WTC11 (cell line): Measurements from ENCODE around the gene IL9. TPM values are rescaled to one million over a fixed set of nuclear protein-coding genes. Genes with fewer than 3 reads are reported as not detected.

ENCODE experiments used
- ATAC-seq: fragments of 200-7000 bp; cut with Tn5 transposase; 2 replicates; pipeline ENCODE4 v1.10.0; 2021; ENCODE audit warnings: mild to moderate bottlenecking, moderate library complexity
- CTCF ChIA-PET: fragments of 300-600 bp; sonication (Branson Sonifier 250); formaldehyde crosslinking; loops from one replicate; lab custom pipeline; 2021; ENCODE audit warnings: antibody characterized with exemption; lab: Charles Lee
- POLR2A ChIA-PET: fragments of 350-600 bp; sonication (Branson Sonifier 250); formaldehyde crosslinking; loops from one replicate; lab custom pipeline; 2021; ENCODE audit warnings: antibody characterized with exemption; lab: Charles Lee
- DNase-seq: peaks from one replicate; pipeline ENCODE4 v3.0.0; 2021; ENCODE audit warnings: low spot score
- H3K27ac Mint-ChIP-seq: 2 replicates; pipeline ENCODE4 v1.8.0; 2021; ENCODE audit warnings: mixed read lengths
- H3K27me3 Mint-ChIP-seq: 2 replicates; pipeline ENCODE4 v1.8.0; 2021; ENCODE audit warnings: low read depth, mild to moderate bottlenecking, moderate library complexity, mixed read lengths
- H3K36me3 Mint-ChIP-seq: 2 replicates; pipeline ENCODE4 v1.8.0; 2021; ENCODE audit warnings: mixed read lengths
- H3K4me1 Mint-ChIP-seq: 2 replicates; pipeline ENCODE4 v1.8.0; 2022; ENCODE audit warnings: mixed read lengths
- H3K4me3 Mint-ChIP-seq: 2 replicates; pipeline ENCODE4 v1.8.0; 2021; ENCODE audit warnings: mild to moderate bottlenecking, moderate library complexity, mixed read lengths
- H3K9me3 Mint-ChIP-seq: 2 replicates; pipeline ENCODE4 v1.8.0; 2021; ENCODE audit warnings: mixed read lengths
- ATF6 ChIP-seq: sonication (generic); formaldehyde crosslinking; IDR thresholded peaks from 2 replicates; pipeline ENCODE4 v1.8.1; 2023; ENCODE audit warnings: mild to moderate bottlenecking, missing genetic modification reagents
- CBFB ChIP-seq: sonication (generic); formaldehyde crosslinking; IDR thresholded peaks from 2 replicates; pipeline ENCODE4 v1.8.1; 2022; ENCODE audit warnings: mild to moderate bottlenecking, low read depth, missing genetic modification reagents
- E2F1 ChIP-seq: sonication (generic); formaldehyde crosslinking; IDR thresholded peaks from 2 replicates; pipeline ENCODE4 v1.8.0; 2022; ENCODE audit warnings: mild to moderate bottlenecking, missing genetic modification reagents
- E2F5 ChIP-seq: sonication (generic); formaldehyde crosslinking; IDR thresholded peaks from 2 replicates; pipeline ENCODE4 v1.8.1; 2022; ENCODE audit warnings: mild to moderate bottlenecking, moderate library complexity, missing genetic modification reagents
- ELF4 ChIP-seq: sonication (generic); formaldehyde crosslinking; IDR thresholded peaks from 2 replicates; pipeline ENCODE4 v1.8.1; 2022; ENCODE audit warnings: low read depth, mild to moderate bottlenecking, moderate library complexity, missing genetic modification reagents
- ESRRA ChIP-seq: sonication (generic); formaldehyde crosslinking; IDR thresholded peaks from 2 replicates; pipeline ENCODE4 v1.8.1; 2022; ENCODE audit warnings: mild to moderate bottlenecking, missing genetic modification reagents, borderline replicate concordance
- FOXJ3 ChIP-seq: sonication (generic); formaldehyde crosslinking; IDR thresholded peaks from 2 replicates; pipeline ENCODE4 v1.9.0; 2021; ENCODE audit warnings: missing genetic modification reagents, mild to moderate bottlenecking, borderline replicate concordance
- JAZF1 ChIP-seq: fragments of 250-450 bp; sonication (Bioruptor Pico); IDR thresholded peaks from 2 replicates; pipeline ENCODE4 v1.9.0; 2021; ENCODE audit warnings: moderate library complexity, mild to moderate bottlenecking, inconsistent platforms
- KAT7 ChIP-seq: sonication (generic); formaldehyde crosslinking; IDR thresholded peaks from 2 replicates; pipeline ENCODE4 v1.8.1; 2023; ENCODE audit warnings: missing genetic modification reagents, mild to moderate bottlenecking, borderline replicate concordance
- MAX ChIP-seq: sonication (generic); formaldehyde crosslinking; IDR thresholded peaks from 2 replicates; pipeline ENCODE4 v1.8.0; 2022; ENCODE audit warnings: mild to moderate bottlenecking, missing genetic modification reagents
- RORB ChIP-seq: fragments of 250-450 bp; sonication (Bioruptor Pico); IDR thresholded peaks from 2 replicates; pipeline ENCODE4 v1.9.0; 2021; ENCODE audit warnings: mild to moderate bottlenecking
- SMAD3 ChIP-seq: sonication (generic); formaldehyde crosslinking; IDR thresholded peaks from 2 replicates; pipeline ENCODE4 v1.8.0; 2022; ENCODE audit warnings: missing genetic modification reagents, mild to moderate bottlenecking, borderline replicate concordance
- ZNF138 ChIP-seq: sonication (generic); formaldehyde crosslinking; conservative IDR thresholded peaks from 2 replicates; pipeline ENCODE4 v1.8.1; 2022; ENCODE audit warnings: mild to moderate bottlenecking, moderate library complexity, missing genetic modification reagents
- ZNF263 ChIP-seq: sonication (generic); formaldehyde crosslinking; IDR thresholded peaks from 2 replicates; pipeline ENCODE4 v1.8.1; 2022; ENCODE audit warnings: low read depth, mild to moderate bottlenecking, moderate library complexity, missing genetic modification reagents
- ZNF317 ChIP-seq: sonication (generic); formaldehyde crosslinking; IDR thresholded peaks from 2 replicates; pipeline ENCODE4 v1.8.1; 2023; ENCODE audit warnings: low read depth, mild to moderate bottlenecking, moderate library complexity, missing genetic modification reagents, borderline replicate concordance
- ZNF423 ChIP-seq: fragments of 250-450 bp; sonication (Bioruptor Pico); IDR thresholded peaks from 2 replicates; pipeline ENCODE4 v2.1.2; 2022; ENCODE audit warnings: mild to moderate bottlenecking, moderate library complexity
- total RNA-seq: library from RNA; stranded (reverse); gene quantifications from 3 replicates; pipeline ENCODE4 v1.2.3, GENCODE V29; 2021
- TF ChIP-seq, protein P1 (sequence below): fragments of 250-450 bp; sonication (Bioruptor Pico); IDR thresholded peaks from 2 replicates; pipeline ENCODE4 v1.9.0; 2021; ENCODE audit warnings: mild to moderate bottlenecking
- TF ChIP-seq, protein P2 (sequence below): fragments of 200-600 bp; IDR thresholded peaks from 2 replicates; pipeline ENCODE4 v1.8.0; 2022; ENCODE audit warnings: antibody characterized with exemption
- TF ChIP-seq, protein P3 (sequence below): sonication (generic); formaldehyde crosslinking; IDR thresholded peaks from 2 replicates; pipeline ENCODE4 v1.8.1; 2023; ENCODE audit warnings: mild to moderate bottlenecking, moderate library complexity, missing genetic modification reagents
- TF ChIP-seq, protein P4 (sequence below): fragments of 250-450 bp; sonication (Bioruptor Pico); IDR thresholded peaks from 2 replicates; pipeline ENCODE4 v1.8.0; 2021; ENCODE audit warnings: mild to moderate bottlenecking

Gene IL9
- total RNA-seq, 1 experiment from 2014 or later = not detected

- peaks cover 20% of the 10 kb centered on the region for H3K4me1 Mint-ChIP-seq
- H3K27ac Mint-ChIP-seq = no peak overlapping the region
- POLR2A ChIA-PET = no interaction called here
- DNase-seq (peak; percentile 76), ATAC-seq (peak; percentile 71)
- H3K27me3 Mint-ChIP-seq = peaks cover 26% of the 10 kb centered on the region
- no peaks in the 10 kb centered on the region for H3K9me3 Mint-ChIP-seq
- TF ChIP-seq ELF4 (CRISPR knock-in tag) (no peak), E2F1 (CRISPR knock-in tag) (no peak), SMAD3 (CRISPR knock-in tag) (no peak), ZNF423 (0 out of 2 replicates have a peak, but pooled peaks have one; percentile 13), CBFB (CRISPR knock-in tag) (no peak), JAZF1 (no peak)
- TF ChIP-seq, protein P1, sequence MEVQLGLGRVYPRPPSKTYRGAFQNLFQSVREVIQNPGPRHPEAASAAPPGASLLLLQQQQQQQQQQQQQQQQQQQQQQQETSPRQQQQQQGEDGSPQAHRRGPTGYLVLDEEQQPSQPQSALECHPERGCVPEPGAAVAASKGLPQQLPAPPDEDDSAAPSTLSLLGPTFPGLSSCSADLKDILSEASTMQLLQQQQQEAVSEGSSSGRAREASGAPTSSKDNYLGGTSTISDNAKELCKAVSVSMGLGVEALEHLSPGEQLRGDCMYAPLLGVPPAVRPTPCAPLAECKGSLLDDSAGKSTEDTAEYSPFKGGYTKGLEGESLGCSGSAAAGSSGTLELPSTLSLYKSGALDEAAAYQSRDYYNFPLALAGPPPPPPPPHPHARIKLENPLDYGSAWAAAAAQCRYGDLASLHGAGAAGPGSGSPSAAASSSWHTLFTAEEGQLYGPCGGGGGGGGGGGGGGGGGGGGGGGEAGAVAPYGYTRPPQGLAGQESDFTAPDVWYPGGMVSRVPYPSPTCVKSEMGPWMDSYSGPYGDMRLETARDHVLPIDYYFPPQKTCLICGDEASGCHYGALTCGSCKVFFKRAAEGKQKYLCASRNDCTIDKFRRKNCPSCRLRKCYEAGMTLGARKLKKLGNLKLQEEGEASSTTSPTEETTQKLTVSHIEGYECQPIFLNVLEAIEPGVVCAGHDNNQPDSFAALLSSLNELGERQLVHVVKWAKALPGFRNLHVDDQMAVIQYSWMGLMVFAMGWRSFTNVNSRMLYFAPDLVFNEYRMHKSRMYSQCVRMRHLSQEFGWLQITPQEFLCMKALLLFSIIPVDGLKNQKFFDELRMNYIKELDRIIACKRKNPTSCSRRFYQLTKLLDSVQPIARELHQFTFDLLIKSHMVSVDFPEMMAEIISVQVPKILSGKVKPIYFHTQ (CRISPR knock-in tag) = no peak
- TF ChIP-seq, protein P2, sequence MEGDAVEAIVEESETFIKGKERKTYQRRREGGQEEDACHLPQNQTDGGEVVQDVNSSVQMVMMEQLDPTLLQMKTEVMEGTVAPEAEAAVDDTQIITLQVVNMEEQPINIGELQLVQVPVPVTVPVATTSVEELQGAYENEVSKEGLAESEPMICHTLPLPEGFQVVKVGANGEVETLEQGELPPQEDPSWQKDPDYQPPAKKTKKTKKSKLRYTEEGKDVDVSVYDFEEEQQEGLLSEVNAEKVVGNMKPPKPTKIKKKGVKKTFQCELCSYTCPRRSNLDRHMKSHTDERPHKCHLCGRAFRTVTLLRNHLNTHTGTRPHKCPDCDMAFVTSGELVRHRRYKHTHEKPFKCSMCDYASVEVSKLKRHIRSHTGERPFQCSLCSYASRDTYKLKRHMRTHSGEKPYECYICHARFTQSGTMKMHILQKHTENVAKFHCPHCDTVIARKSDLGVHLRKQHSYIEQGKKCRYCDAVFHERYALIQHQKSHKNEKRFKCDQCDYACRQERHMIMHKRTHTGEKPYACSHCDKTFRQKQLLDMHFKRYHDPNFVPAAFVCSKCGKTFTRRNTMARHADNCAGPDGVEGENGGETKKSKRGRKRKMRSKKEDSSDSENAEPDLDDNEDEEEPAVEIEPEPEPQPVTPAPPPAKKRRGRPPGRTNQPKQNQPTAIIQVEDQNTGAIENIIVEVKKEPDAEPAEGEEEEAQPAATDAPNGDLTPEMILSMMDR = peak; percentile 78
- TF ChIP-seq, protein P3, sequence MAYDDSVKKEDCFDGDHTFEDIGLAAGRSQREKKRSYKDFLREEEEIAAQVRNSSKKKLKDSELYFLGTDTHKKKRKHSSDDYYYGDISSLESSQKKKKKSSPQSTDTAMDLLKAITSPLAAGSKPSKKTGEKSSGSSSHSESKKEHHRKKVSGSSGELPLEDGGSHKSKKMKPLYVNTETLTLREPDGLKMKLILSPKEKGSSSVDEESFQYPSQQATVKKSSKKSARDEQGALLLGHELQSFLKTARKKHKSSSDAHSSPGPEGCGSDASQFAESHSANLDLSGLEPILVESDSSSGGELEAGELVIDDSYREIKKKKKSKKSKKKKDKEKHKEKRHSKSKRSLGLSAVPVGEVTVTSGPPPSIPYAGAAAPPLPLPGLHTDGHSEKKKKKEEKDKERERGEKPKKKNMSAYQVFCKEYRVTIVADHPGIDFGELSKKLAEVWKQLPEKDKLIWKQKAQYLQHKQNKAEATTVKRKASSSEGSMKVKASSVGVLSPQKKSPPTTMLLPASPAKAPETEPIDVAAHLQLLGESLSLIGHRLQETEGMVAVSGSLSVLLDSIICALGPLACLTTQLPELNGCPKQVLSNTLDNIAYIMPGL (CRISPR knock-in tag) = peak; percentile 25; the same call in 1 of the 2 replicates
- no peaks in the 10 kb centered on the region for H3K36me3 Mint-ChIP-seq
- CTCF ChIA-PET = interaction anchor here (1.0 to 5.9 kb wide), 8 partner anchors 10 to 422 kb away, joined by 4 to 33 read pairs (median 6); no protein-coding TSS in a partner anchor
- H3K4me3 Mint-ChIP-seq = peak overlapping the region; percentile 58
These were observed 8.2 kb downstream of the IL9 start for GRCh38 chr5:135887447-135887864.

GRCh38 chr5:135886136-135886535, 9.5 kb downstream of the IL9 start:
- no peak overlapping the region for H3K27ac Mint-ChIP-seq
- no peak overlapping the region for H3K4me3 Mint-ChIP-seq
- CTCF ChIA-PET = interaction anchor here (0.6 to 1.1 kb wide), 4 partner anchors 124 to 332 kb away, joined by 3 to 5 read pairs (median 4); no protein-coding TSS in a partner anchor
- H3K27me3 Mint-ChIP-seq = peaks cover 26% of the 10 kb centered on the region
- DNase-seq (no peak), ATAC-seq (no peak)
- POLR2A ChIA-PET = interaction anchor here (0.6 kb wide), 1 partner anchor 168 kb away, joined by 3 read pairs; no protein-coding TSS in a partner anchor
- no peaks in the 10 kb centered on the region for H3K36me3 Mint-ChIP-seq
- H3K9me3 Mint-ChIP-seq = no peaks in the 10 kb centered on the region
- peaks cover 26% of the 10 kb centered on the region for H3K4me1 Mint-ChIP-seq
- TF ChIP-seq MAX (CRISPR knock-in tag) (no peak), FOXJ3 (no peak), E2F5 (CRISPR knock-in tag) (no peak), ZNF138 (CRISPR knock-in tag) (no peak), RORB (CRISPR knock-in tag) (no peak), ATF6 (CRISPR knock-in tag) (no peak), ELF4 (CRISPR knock-in tag) (no peak), ZNF263 (CRISPR knock-in tag) (no peak), KAT7 (CRISPR knock-in tag) (no peak), ESRRA (no peak), ZNF317 (no peak)
- TF ChIP-seq, protein P3 (CRISPR knock-in tag) = no peak
- TF ChIP-seq, protein P4, sequence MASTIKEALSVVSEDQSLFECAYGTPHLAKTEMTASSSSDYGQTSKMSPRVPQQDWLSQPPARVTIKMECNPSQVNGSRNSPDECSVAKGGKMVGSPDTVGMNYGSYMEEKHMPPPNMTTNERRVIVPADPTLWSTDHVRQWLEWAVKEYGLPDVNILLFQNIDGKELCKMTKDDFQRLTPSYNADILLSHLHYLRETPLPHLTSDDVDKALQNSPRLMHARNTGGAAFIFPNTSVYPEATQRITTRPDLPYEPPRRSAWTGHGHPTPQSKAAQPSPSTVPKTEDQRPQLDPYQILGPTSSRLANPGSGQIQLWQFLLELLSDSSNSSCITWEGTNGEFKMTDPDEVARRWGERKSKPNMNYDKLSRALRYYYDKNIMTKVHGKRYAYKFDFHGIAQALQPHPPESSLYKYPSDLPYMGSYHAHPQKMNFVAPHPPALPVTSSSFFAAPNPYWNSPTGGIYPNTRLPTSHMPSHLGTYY (CRISPR knock-in tag) = no peak
